CD4-positive, alpha-beta T cell treated with Interleukin-12 subunit alpha and Interleukin-12 subunit beta, for 1 hour (primary cell): ENCODE results near the gene YTHDC1.

Experiments
- DNase-seq: peaks from one replicate; pipeline ENCODE4 v3.0.0-alpha.2; 2020

The YTHDC1 gene

GRCh38 chr4:68352791-68353190 lies 2.9 kb upstream of the YTHDC1 start:
- no peak for DNase-seq

DNA sequence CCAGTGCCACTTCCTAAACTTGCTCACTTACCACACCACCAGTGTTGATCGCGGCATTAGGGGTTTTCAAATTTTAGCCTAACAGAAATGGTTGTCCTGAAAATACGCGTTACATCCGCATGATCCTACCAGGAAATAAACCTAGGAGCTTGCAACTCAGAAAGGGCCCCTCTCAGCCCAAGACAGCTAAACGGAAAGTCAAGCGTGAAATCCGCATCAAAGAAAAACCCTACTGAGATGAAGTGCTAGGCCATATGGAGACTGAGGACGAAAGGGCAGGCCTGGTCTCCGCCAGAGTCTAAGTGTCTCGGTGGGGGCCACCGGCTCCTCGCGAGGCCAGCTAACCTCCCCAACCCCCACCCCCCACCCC lies 626 bp downstream of the YTHDC1 start:
- peak; percentile 43 for DNase-seq

- DNase-seq = no peak
Measured at GRCh38 chr4:68348577-68348976, 1.3 kb downstream of the YTHDC1 start.

DNA sequence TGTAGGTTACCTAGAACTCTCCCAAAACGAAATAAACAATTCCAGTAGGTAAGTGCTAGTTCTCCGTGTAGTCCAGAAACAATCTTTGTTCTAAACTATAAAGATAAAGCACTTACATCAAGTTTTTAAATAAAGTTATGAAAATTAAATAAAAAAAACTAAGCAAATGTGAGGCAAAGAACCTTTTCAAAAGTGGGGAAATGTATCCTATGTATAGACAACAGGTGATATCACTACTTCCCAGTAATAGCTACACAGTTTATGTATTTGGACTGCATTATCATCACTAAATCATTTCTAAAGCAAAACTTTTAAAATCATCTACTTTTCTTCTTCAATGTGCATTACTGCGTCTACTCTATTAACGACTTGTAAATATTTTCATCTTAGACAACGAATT lies 2.0 kb downstream of the YTHDC1 start:
- no peak for DNase-seq

DNA sequence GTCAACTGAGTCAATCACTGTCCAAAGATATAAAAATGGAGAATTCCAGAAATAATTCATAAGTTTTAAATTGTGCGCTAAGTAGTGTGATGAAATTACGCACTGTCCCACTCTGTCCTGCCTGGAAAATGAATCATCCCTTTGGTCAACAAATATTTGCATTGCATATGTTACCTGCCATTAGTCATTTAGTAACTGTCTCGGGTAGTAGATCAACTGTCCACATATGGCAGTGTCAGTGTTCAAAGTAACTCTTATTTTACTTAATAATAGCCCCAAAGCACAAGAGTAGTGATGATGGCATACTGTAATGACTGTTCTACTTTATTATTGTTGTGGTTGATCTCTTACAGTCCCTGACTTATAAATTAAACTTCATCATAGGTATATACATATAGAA lies 3.4 kb downstream of the YTHDC1 start:
- no peak for DNase-seq

- DNase-seq = no peak
Measured at GRCh38 chr4:68344785-68345184, 5.1 kb downstream of the YTHDC1 start.

- DNase-seq = no peak
Measured at GRCh38 chr4:68344049-68344448, 5.8 kb downstream of the YTHDC1 start.

- no peak for DNase-seq
Measured at GRCh38 chr4:68342134-68342533, 7.8 kb downstream of the YTHDC1 start.

GRCh38 chr4:68338625-68339024 lies 11.3 kb downstream of the YTHDC1 start:
- DNase-seq = no peak

DNA sequence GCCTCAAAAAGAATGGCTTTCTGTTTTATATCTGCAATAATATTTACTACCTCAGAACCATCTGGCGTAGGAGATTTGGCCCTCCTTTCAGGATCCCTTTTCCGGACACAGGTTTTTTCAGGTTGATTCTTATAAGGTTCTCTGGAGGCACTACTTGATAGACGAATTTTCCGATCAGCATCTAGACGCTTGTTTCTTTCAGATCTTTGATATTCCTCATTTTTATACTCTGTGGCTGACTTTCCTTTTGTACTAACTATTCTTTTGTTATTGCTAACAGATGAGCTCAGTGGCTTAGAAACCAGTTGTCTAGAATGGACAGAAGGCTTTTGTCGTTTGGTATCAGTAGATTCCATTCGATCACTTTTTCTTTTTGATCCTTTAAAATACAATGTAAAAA lies 12.4 kb downstream of the YTHDC1 start:
- no peak for DNase-seq

- no peak for DNase-seq
Measured at GRCh38 chr4:68337004-68337403, 12.9 kb downstream of the YTHDC1 start.

DNA sequence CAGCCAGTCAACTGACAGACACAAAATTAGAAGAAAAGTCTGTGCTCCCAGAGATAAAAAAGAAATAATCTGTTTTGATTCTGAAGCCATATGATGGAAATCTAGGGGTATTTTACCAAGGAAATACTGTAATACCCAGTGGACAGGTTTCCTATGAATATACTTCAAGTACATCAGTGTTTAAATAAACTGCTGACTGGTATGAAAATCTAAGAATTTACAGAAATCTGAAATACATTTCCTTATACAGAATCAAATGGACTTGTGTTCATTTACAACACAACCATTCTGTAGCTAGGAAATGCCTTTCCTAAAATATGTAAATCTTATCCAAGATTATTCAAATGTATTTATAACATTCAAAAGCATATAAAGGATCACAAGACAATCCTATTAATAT lies 13.4 kb downstream of the YTHDC1 start:
- DNase-seq = no peak

DNA sequence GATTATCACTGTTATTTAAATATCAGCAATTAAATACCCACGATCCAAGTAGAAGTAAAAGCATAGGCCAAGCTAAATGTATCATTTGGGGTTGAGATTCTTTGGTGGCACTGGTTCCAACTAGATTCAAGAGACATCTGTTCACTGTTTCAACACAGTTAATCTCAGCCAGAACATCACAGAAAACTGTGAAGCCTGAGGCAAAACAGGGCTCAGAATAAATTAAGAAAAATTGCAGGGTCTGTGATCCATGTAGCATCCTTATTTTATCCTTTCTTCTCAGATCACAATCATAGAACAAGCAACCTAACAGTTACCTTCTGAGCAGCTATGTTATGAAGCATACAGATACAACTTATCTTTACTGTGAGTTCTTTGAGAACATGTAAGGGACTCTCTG lies 23.7 kb downstream of the YTHDC1 start:
- DNase-seq = no peak

DNA sequence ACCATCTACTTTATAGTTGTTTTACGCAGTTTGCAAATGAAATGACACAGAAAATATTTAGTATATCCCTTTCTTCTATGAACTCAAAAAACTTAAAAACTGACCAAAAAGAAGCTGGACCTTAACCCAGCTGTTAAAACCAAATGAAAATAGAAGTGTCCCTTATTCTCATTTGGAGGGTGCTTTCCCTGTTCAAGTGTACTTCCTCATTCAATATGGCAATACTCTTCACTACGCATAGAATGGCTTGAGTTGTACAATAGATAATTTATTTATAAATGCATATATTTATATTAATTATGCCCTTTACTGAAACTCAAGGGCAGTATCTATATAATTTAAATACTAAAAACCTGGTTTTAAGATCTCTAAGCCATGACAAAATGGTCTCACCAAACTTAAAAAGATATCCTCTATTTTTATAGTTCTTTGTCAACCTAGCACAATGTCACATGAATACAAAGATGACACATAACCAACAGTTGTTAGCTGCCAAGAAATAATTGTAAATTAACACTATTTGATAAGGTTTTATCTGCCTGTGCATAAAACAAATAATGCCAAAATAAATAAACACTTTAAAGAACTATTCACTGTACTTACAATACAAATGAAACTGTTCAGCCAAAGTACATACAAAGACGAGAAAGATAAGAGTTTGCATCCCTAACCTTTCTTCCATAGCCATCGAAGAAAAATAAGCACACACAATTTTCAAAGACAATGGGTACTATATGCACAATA lies 25.2 kb downstream of the YTHDC1 start:
- DNase-seq = no peak

- DNase-seq = no peak
Measured at GRCh38 chr4:68319040-68319439, 30.9 kb downstream of the YTHDC1 start.

DNA sequence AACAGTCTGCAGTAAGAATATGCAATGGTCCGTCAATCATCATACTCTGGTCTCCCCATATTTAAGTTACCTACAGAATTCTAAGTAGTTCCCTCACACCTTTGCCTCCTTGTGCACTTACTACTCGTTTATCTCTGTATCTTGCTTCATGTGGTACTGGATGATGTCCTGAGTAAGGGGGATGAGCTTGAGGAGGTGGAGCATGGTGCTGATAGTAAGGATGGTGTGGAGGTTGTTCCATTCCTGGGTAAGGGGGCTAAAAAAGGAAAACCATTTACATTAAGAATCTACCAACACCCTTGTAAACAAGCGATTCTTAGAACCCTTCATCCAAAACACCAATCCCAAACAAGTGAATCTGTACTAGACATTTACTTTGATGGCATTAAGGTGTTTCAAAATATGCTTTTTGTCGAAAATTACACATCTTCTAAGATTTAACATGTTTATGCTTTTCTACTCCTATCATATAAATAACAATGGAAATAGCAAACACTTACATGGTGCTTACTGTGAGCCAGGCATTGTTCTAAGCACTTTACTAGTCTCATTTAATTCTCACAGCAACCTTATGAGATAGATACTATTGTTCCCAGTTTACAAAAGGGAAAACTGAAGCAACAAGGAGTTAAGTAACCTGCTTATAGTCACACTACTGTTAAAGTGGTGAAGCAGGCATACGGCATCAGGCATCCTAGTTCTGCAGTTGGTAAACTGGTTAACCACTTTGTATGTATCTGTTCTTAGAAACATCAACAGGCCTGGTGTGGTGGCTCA lies 33.5 kb downstream of the YTHDC1 start:
- DNase-seq = no peak

GRCh38 chr4:68310651-68311247 lies 39.1 kb downstream of the YTHDC1 start:
- no peak for DNase-seq

- DNase-seq = no peak
Measured at GRCh38 chr4:68304731-68305130, 45.2 kb downstream of the YTHDC1 start.

- DNase-seq = no peak
Measured at GRCh38 chr4:68299492-68300457, 50.1 kb downstream of the YTHDC1 start.

DNA sequence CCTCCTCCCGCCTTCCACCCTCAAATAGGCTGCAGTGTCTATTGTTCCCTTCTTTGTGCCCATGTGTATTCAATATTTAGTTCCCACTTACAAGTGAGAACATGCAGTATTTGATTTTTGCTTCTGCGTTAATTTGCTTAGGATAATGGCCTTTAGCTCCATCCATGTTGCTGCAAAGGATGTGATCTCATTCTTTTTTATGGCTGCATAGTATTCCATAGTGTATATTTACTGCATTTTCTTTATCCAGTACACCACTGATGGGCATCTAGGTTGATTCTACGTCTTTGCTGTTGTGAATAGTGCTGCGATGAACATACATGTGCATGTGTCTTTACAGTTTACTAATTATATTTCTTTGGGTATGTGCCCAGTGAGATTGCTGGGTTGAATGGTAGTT lies 52.8 kb downstream of the YTHDC1 start:
- DNase-seq = no peak

DNA sequence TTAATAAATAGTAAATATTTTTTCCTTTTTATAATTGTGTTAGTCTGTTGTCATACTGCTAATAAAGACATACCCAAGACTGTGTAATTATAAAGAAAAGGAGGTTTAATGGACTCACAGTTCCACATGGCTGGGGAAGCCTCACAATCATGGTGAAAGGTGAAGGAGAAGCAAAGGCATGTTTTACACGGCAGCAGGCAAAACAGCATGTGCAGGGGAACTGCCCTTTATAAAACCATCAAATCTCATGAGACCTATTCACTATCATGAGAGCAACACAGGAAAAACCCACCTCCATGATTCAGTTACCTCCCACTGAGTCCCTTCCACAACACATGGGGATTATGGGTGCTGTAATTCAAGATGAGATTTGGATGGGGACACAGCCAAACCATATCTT lies 58.6 kb downstream of the YTHDC1 start:
- no peak for DNase-seq

GRCh38 chr4:68288393-68288740 lies 61.5 kb downstream of the YTHDC1 start:
- DNase-seq = no peak
